ENCODE data around the gene CTSC. TPM values are rescaled to one million over a fixed set of nuclear protein-coding genes. Genes with fewer than 3 reads are reported as not detected.
A peak's percentile ranks its signal among the peaks of the same experiment; 100 is the strongest.
"Not testable (repeated sequence)": the region's sequence is repeated elsewhere in the genome, so short reads cannot be mapped to it uniquely, and the experiment has no call there.

Gene CTSC
- total and polyA plus RNA-seq, 2 donors: 72.4 to 178 TPM

GRCh38 chr11:88340366-88340935 is 2.9 kb upstream of the CTSC start:
- WGBS: 92% methylated on average over 3 of the region's 3 CpGs
- Histone ChIP-seq H3K4me3 (ENCODE audit: low read depth, low read length) (no peak overlapping the region), H3K36me3 (ENCODE audit: insufficient read depth) (no peaks in the 10 kb centered on the region), H3K27ac (ENCODE audit: low read depth) (no peak overlapping the region), H3K4me1 (ENCODE audit: insufficient read depth) (no peaks in the 10 kb centered on the region)
- DNase-seq (ENCODE audit: extremely low spot score): no peak

DNA sequence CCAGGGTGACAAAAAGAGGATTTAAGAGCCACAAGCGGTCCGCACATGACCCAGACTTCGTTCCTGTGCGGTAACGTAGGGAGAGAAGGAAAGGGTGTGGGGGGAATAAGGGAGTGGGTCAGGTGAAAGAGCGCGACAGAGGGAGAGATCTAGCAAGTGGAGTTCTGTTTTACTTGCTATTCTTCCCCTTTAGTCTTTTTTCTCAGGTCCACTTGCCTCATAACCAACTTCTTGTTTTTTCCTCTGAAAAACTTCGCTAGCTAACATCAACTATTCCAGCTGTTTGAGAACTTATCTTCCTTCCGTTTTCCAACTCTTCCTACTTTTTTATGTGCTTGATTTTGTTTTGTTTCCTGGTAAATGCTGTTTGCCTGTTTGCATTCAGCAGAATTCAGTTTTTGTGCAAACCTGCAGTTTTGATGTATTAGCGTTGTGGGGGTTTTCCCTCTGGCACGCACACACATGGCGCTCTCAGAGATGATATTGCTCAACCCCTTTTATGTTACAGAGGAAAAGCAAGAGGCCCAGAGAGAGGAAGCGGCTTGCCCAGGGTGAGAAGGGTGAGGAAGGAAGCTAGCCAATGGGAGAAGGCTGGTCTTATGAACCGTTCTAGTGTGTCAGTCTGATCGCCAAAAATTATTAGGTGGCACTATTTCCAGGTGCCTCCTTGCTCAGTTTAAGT is 592 bp upstream of the CTSC start:
- peak; percentile 26 for DNase-seq (ENCODE audit: extremely low spot score)
- Histone ChIP-seq H3K4me1 (ENCODE audit: insufficient read depth) (no peaks in the 10 kb centered on the region), H3K27ac (ENCODE audit: low read depth) (no peak overlapping the region), H3K4me3 (ENCODE audit: low read depth, low read length) (peak overlapping the region; percentile 82), H3K36me3 (ENCODE audit: insufficient read depth) (no peaks in the 10 kb centered on the region)
- 5% methylated on average over 15 of the region's 15 CpGs for WGBS

GRCh38 chr11:88335284-88335683 is 2.3 kb downstream of the CTSC start:
- no peak for DNase-seq (ENCODE audit: extremely low spot score)
- WGBS: 77% methylated on average over 4 of the region's 4 CpGs
- Histone ChIP-seq H3K4me3 (ENCODE audit: low read depth, low read length) (peak overlapping the region; percentile 82), H3K36me3 (ENCODE audit: insufficient read depth) (no peaks in the 10 kb centered on the region), H3K4me1 (ENCODE audit: insufficient read depth) (no peaks in the 10 kb centered on the region), H3K27ac (ENCODE audit: low read depth) (no peak overlapping the region)

DNA sequence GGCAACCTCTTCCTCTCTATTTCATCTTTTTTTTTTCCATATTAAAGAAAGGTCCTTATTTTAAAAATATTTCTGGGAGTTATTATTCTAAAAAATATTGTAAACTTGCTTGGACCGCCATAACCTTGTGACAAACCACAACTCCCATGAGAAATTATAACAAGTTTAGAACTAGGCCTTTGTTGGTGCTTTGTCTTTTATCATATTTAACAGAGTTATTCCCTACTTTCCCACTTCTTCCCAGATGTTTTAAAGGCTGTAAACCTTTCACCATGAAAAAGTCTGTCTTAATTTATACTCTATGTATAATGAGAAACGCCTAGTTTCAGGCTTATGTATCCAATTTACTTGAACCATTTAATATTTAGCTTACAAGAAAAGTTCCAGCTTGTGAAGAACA is 3.7 kb downstream of the CTSC start:
- no peak overlapping the region for H3K27ac ChIP-seq (ENCODE audit: low read depth)
- no peak overlapping the region for H3K4me3 ChIP-seq (ENCODE audit: low read depth, low read length)
- DNase-seq (ENCODE audit: extremely low spot score): no peak
- WGBS: 72% methylated on average over 2 of the region's 2 CpGs
- no peaks in the 10 kb centered on the region for H3K36me3 ChIP-seq (ENCODE audit: insufficient read depth)
- no peaks in the 10 kb centered on the region for H3K4me1 ChIP-seq (ENCODE audit: insufficient read depth)

GRCh38 chr11:88332851-88333250 is 4.7 kb downstream of the CTSC start:
- Histone ChIP-seq H3K27ac (ENCODE audit: low read depth) (no peak overlapping the region), H3K36me3 (ENCODE audit: insufficient read depth) (no peaks in the 10 kb centered on the region), H3K4me1 (ENCODE audit: insufficient read depth) (no peaks in the 10 kb centered on the region), H3K4me3 (ENCODE audit: low read depth, low read length) (no peak overlapping the region)
- 87% methylated on average over 1 of the region's 1 CpG for WGBS
- DNase-seq (ENCODE audit: extremely low spot score): no peak

DNA sequence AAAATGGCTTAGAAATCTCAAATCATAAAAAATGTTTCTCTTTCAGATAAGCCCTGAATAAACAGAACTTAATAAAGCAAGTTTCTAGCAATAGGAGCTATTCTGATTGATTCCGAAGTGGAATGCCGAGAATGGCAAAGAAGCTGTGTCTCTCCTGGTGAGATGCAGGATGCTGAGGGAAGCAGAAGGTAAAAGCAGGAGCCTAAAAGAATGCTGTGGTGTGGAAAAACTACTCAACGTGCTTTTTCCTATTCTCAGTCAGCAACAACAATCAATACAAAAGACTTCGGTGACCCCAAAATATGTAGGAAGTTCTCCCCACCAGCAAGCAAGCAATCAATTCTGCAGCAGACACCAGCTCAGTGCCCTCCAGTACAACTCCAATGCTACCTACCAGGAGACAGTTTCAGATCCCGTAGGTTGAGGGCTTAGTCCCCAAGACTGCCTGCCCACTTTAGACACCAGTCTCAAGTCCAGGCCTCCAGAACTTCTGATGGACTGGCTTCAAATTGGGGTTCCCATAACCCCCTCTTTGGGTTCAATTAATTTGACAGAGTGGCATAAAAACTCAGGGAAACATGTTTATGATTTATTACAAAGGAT is 6.6 kb downstream of the CTSC start:
- Histone ChIP-seq H3K36me3 (ENCODE audit: insufficient read depth) (no peaks in the 10 kb centered on the region), H3K4me1 (ENCODE audit: insufficient read depth) (no peaks in the 10 kb centered on the region), H3K4me3 (ENCODE audit: low read depth, low read length) (no peak overlapping the region), H3K27ac (ENCODE audit: low read depth) (no peak overlapping the region)
- 85% methylated on average over 5 of the region's 5 CpGs for whole genome bisulfite sequencing
- no peak for DNase-seq (ENCODE audit: extremely low spot score)

DNA sequence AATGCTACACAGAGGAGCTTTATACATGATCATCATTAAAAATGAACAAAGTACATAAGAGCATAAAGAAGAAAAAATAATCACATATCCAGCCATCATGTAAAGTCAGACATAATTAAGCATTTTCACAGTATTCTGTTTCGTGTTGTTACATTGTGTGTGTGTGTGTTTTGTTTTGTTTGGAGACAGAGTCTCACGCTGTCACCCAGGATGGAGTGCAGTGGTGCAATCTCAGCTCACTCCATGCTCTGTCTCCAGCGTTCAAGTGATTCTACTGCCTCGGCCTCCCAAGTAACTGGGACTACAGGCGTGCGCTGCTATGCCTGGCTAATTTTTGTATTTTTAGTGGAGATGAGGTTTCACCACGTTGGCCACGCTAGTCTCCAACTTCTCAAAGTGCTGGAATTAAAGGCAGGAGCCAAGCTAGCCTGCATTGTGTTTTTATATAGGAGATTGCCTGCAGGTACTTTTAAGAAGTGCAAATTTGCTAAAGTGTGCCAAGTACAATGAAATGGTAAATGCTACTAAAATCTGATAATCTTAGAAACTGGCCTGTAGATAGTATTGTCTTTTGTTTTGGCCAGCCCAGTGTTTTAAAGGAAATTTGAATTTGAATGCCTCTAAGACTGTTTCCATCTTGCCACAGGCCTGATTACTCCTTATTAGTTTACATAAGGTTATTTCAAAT is 7.8 kb downstream of the CTSC start:
- Histone ChIP-seq H3K4me1 (ENCODE audit: insufficient read depth) (no peaks in the 10 kb centered on the region), H3K27ac (ENCODE audit: low read depth) (no peak overlapping the region), H3K4me3 (ENCODE audit: low read depth, low read length) (no peak overlapping the region), H3K36me3 (ENCODE audit: insufficient read depth) (no peaks in the 10 kb centered on the region)
- DNase-seq (ENCODE audit: extremely low spot score): no peak
- 92% methylated on average over 8 of the region's 8 CpGs for WGBS

GRCh38 chr11:88327462-88328143 is 9.9 kb downstream of the CTSC start:
- no peak overlapping the region for H3K4me3 ChIP-seq (ENCODE audit: low read depth, low read length)
- 59% methylated on average over 3 of the region's 3 CpGs for WGBS
- no peak for DNase-seq (ENCODE audit: extremely low spot score)
- H3K36me3 ChIP-seq (ENCODE audit: insufficient read depth): no peaks in the 10 kb centered on the region
- no peak overlapping the region for H3K27ac ChIP-seq (ENCODE audit: low read depth)
- no peaks in the 10 kb centered on the region for H3K4me1 ChIP-seq (ENCODE audit: insufficient read depth)

GRCh38 chr11:88327061-88327460 is 10.5 kb downstream of the CTSC start:
- no peak overlapping the region for H3K27ac ChIP-seq (ENCODE audit: low read depth)
- H3K4me1 ChIP-seq (ENCODE audit: insufficient read depth): no peaks in the 10 kb centered on the region
- WGBS: 64% methylated on average over 2 of the region's 2 CpGs
- DNase-seq (ENCODE audit: extremely low spot score): no peak
- no peak overlapping the region for H3K4me3 ChIP-seq (ENCODE audit: low read depth, low read length)
- H3K36me3 ChIP-seq (ENCODE audit: insufficient read depth): no peaks in the 10 kb centered on the region

- H3K36me3 ChIP-seq (ENCODE audit: insufficient read depth): no peaks in the 10 kb centered on the region
- no peaks in the 10 kb centered on the region for H3K4me1 ChIP-seq (ENCODE audit: insufficient read depth)
- H3K27ac ChIP-seq (ENCODE audit: low read depth): no peak overlapping the region
- H3K4me3 ChIP-seq (ENCODE audit: low read depth, low read length): no peak overlapping the region
- no peak for DNase-seq (ENCODE audit: extremely low spot score)
- 61% methylated on average over 3 of the region's 3 CpGs for WGBS
Observed at GRCh38 chr11:88326099-88326498, 11.4 kb downstream of the CTSC start.

GRCh38 chr11:88324562-88325345 is 12.8 kb downstream of the CTSC start:
- 91% methylated on average over 4 of the region's 4 CpGs for WGBS
- no peak for DNase-seq (ENCODE audit: extremely low spot score)
- no peak overlapping the region for H3K27ac ChIP-seq (ENCODE audit: low read depth)
- H3K4me1 ChIP-seq (ENCODE audit: insufficient read depth): no peaks in the 10 kb centered on the region
- no peaks in the 10 kb centered on the region for H3K36me3 ChIP-seq (ENCODE audit: insufficient read depth)
- no peak overlapping the region for H3K4me3 ChIP-seq (ENCODE audit: low read depth, low read length)

- H3K36me3 ChIP-seq (ENCODE audit: insufficient read depth); DNase-seq (ENCODE audit: extremely low spot score); H3K27ac ChIP-seq (ENCODE audit: low read depth); H3K4me1 ChIP-seq (ENCODE audit: insufficient read depth); H3K4me3 ChIP-seq (ENCODE audit: low read depth, low read length): not testable (repeated sequence)
- 56% methylated on average over 8 of the region's 8 CpGs for WGBS
Observed at GRCh38 chr11:88322881-88323280, 14.7 kb downstream of the CTSC start.

- DNase-seq (ENCODE audit: extremely low spot score); H3K36me3 ChIP-seq (ENCODE audit: insufficient read depth); H3K4me1 ChIP-seq (ENCODE audit: insufficient read depth); H3K27ac ChIP-seq (ENCODE audit: low read depth); H3K4me3 ChIP-seq (ENCODE audit: low read depth, low read length): not testable (repeated sequence)
Observed at GRCh38 chr11:88321412-88321811, 16.1 kb downstream of the CTSC start.

Measured in urinary bladder (tissue), 4 donors.